Stimulated activated naive CD4-positive, alpha-beta T cell (primary cell): ENCODE measurements around the gene FAM149A.

ENCODE experiments used
- DNase-seq, 6 experiments: peaks; one replicate each; lab custom pipeline; 2025; lab: John Stamatoyannopoulos, UW

FAM149A gene

GRCh38 chr4:186105647-186106321, 1.3 kb downstream of the FAM149A start:
- DNase-seq, result peak in 1 of 6 experiments; percentile 8

GRCh38 chr4:186107947-186108346, 3.4 kb downstream of the FAM149A start:
- DNase-seq, result no peak

- DNase-seq, result no peak
Measured at GRCh38 chr4:186108391-186108790, 3.9 kb downstream of the FAM149A start.

- no peak for DNase-seq
Measured at GRCh38 chr4:186109245-186109644, 4.7 kb downstream of the FAM149A start.

DNA sequence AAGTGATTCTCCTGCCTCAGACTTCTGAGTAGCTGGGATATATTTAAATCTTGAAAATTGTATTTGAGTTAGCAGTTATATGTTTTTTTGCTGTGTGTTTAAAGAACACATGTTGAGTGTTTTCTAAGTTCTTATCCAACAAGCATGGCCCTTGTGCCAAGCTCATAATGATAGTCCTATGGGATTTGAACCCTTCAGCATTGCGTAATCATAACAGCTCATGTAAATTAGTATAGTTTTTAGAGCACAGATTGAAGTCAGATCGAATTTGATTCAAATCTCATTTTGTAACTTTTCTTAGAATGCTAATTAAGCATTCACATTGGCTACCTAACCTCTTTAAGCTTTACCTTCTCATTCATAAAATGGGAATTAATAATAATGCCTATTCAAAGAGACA, 12.2 kb downstream of the FAM149A start:
- DNase-seq, result no peak

DNA sequence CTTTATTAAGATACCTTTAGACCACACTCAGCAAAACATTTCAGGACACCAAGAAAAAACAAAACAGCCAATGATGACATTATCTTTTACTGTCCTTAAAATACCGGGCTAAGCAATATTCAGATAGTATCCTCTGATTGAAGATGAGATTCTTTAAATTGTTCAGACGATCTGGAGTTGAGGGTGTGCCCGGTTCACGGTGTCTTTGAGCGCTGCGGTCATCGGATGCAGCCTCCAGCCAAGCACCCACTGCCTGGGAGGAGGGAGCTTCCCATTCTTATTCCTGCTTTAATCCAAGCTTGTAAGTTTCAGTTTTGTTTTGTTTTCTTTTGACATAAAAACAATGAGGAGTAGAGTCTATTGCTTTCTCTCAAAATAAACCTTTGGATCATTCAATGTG, 14.1 kb downstream of the FAM149A start:
- DNase-seq, result no peak

- no peak for DNase-seq
Measured at GRCh38 chr4:186121057-186121456, 16.6 kb downstream of the FAM149A start.

DNA sequence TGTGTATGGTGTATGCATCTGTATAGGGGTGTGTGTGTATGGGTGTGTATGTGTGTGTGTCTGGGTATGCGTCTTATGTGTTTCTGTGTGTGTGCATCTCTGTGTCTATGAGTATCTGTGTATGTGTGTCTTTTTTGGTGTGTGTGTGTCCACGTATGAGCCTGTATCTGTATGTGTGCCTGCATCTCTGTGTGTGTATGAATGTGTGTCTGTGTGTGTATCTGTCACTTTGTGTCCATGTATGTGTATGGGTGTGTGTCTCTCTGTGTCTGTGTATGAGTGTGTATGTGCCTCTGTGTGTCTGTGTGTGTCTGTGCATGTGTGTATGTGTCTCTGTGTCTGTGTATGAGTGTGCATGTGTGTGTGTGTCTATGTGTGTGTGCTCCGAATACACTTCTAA, 24.3 kb downstream of the FAM149A start:
- no peak for DNase-seq

DNA sequence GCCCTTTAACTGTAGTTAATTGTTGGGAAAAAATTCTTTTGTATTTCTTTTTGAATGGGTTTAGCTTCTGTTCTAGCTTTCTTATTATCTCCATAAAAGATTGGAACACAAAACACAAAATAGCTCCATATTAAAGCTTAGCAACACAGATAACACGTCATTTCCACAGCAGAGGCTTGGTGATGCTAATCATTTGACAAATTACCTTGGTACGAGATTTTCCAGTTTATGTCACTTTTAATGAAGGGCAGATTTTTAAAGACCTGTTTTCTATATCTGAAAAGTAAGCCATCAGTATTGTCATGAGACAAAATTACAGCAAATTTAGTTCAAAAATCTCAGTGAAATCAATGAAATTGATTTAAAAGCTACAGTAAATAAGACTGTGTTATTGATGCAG, 27.4 kb downstream of the FAM149A start:
- no peak for DNase-seq

- no peak for DNase-seq
Measured at GRCh38 chr4:186132577-186133242, 28.2 kb downstream of the FAM149A start.

GRCh38 chr4:186134257-186134656, 29.8 kb downstream of the FAM149A start:
- DNase-seq, result no peak

- DNase-seq, result no peak
Measured at GRCh38 chr4:186134861-186135260, 30.4 kb downstream of the FAM149A start.

GRCh38 chr4:186137196-186137794, 32.8 kb downstream of the FAM149A start:
- DNase-seq, result peak in 1 of 6 experiments; percentile 9

DNA sequence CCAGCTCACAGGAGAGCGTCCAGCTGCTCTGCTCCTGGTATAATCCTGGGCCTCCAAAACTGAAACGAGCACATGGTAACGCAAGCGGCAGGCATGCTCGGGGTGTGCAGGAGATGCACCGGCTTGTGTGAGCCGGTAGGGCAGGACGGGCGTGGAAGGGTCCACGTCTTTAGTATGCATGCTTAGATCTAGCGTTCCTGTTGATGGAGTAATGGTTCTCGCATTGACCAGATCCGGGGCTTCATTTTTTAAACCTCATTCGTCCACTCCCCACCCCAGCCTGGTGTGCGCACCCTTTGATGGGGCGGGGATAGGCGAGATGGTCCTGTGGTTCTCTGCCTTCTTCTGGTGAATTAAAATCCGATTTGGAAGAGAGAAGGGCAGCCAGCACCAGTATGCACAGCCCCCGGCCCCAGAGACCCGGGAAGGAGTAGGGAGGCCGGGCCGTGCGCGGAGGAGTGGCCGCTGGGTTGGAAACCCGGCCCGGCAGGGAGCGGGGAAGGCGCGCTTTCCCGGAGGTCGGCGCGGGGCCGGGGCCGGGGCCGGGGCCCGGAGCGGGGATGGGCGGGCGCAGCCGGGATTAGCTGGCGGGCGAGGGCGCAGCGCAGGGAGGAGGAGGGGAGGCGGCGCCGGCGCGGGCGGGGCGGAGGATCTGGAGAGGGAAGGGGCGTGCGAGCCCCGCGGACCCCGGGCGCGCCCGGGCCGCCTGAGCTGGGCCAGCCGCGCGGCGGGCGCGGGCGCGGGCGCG, 39.9 kb downstream of the FAM149A start:
- no peak for DNase-seq

DNA sequence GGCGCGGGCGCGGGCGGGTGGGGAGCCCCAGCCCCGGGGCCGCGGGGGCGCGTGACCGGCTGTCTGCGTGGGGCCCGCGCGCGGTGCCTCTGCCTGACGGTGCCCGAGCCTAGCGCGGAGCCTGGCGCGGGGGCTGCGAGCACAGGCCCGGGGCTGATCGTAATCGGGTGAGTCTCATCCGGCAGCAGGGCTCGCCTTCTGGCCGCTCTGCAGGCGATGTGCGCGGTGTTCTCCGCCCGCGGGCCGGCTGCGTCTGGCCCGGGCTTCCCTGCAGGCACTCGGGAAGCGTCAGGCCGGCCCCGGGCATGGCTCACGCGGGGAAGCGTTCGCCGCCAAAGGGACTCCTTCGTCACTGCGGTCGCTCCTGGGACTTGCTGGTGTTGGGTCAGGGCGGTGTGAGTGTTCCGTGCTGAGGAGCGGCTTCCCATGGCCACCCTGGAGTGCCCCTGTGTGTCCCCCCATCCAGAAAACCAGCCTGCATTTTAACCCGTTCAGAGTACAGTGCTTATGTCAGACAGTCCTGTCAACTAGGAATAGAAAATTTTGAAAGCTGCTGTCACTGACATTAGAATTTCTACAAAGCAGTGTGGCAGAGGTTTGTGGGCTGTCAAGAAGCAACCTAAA, 40.6 kb downstream of the FAM149A start:
- DNase-seq, result no peak

GRCh38 chr4:186146458-186146857, 42.0 kb downstream of the FAM149A start:
- no peak for DNase-seq

- DNase-seq, result no peak
Measured at GRCh38 chr4:186148336-186148975, 44.0 kb downstream of the FAM149A start.

GRCh38 chr4:186149872-186150271, 45.4 kb downstream of the FAM149A start:
- no peak for DNase-seq

GRCh38 chr4:186150926-186151325, 46.4 kb downstream of the FAM149A start:
- no peak for DNase-seq

GRCh38 chr4:186151499-186151898, 47.0 kb downstream of the FAM149A start:
- no peak for DNase-seq

GRCh38 chr4:186158021-186158813, 53.7 kb downstream of the FAM149A start:
- no peak for DNase-seq
